ENCODE data around the gene FAM98C. TPM values are rescaled to one million over a fixed set of nuclear protein-coding genes. Genes with fewer than 3 reads are reported as not detected.
"Not testable (repeated sequence)": the region's sequence is repeated elsewhere in the genome, so short reads cannot be mapped to it uniquely, and the experiment has no call there.

FAM98C gene
- total and polyA plus RNA-seq, 2 experiments from 2014 or later = 13.8 to 27.3 TPM

DNA sequence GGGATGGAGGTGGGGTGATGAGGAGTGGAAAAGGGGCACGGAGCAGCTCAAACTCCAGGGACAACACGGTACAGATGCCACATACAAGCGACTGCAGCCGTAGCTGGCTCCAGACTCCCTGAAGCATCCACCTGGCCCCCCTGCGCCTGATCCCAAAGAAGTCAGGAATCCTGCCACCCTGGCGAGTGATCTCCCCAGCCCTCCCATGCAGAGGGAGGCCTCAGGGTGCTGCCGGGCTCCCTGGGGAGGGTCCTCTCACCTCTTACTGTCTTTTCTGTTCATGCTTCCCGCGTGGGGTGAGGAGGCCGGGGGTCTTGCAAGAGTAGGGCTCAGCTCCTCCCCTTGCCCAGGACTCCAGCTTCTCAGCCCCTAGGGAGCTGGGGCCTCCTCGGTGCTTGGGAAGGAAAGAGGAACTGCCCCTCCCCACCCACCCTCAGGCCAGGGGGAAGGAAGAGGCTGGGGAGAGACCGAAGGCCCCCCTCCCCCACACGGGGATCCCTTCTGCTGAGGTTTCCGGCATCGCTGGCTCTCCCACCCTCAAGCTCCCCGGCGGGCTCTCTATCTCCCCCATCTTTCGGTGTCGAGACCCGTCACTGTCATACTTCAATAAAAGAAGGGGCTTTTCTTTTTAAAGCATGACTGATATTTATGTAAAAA, 23.0 kb downstream of the FAM98C start, which contains the start of gene RASGRP4:
Gene RASGRP4 (minus strand): TSS at position 410 of the 657 bp plus-strand sequence. CDS start 128 bp downstream, at position 282.
- H3K27ac ChIP-seq = no peak within 1 kb of the TSS
- DNase-seq = no peak
- in situ Hi-C loops (cut with MboI) = no loop called here
- H3K4me2 ChIP-seq (ENCODE audit: unreplicated experiment) = no peak within 1 kb of the TSS
- no peak within 1 kb of the TSS for H2AFZ ChIP-seq
- H3K27me3 ChIP-seq (replicated peaks; ENCODE audit: insufficient read depth) = peaks cover 35% of the 10 kb centered on the region
- no peaks in the 10 kb centered on the region for H3K9me3 ChIP-seq (ENCODE audit: low read depth)
- no peaks in the 10 kb centered on the region for H3F3A ChIP-seq (ENCODE audit: insufficient read depth)
- no peaks in the 10 kb centered on the region for H4K20me1 ChIP-seq (ENCODE audit: insufficient read depth)
- no peak within 1 kb of the TSS for H3K4me3 ChIP-seq
- H3K9me2 ChIP-seq (ENCODE audit: insufficient read depth) = no peaks in the 10 kb centered on the region
- no peaks in the 10 kb centered on the region for H3K36me3 ChIP-seq (ENCODE audit: low read depth)
- WGBS, 2 experiments (ENCODE audit: low coverage in 1 of 2, low lambda C conversion rate in 2 of 2, missing lambda C conversion rate in 2 of 2) = 15 to 19% methylated on average over 18 to 20 of the region's 20 CpGs
- no peaks in the 10 kb centered on the region for H3K79me2 ChIP-seq (ENCODE audit: insufficient read depth)
- no peak for TF ChIP-seq EZH2 (IDR thresholded peaks at IDR 0.05; ENCODE audit: insufficient read depth, poor library complexity, severe bottlenecking)
- TF ChIP-seq EZH2phosphoT487 (IDR thresholded peaks at IDR 0.05; ENCODE audit: insufficient read depth, low read depth) = no peak
- H3K9ac ChIP-seq = no peak within 1 kb of the TSS
- no peaks in the 10 kb centered on the region for H3K4me1 ChIP-seq (ENCODE audit: insufficient read depth)

GRCh38 chr19:38427035-38427677, 24.3 kb downstream of the FAM98C start:
- DNase-seq = not testable (repeated sequence)
- 39 to 59% methylated on average over 12 to 17 of the region's 17 CpGs for WGBS, 2 experiments (ENCODE audit: low coverage in 1 of 2, low lambda C conversion rate in 2 of 2, missing lambda C conversion rate in 2 of 2)

DNA sequence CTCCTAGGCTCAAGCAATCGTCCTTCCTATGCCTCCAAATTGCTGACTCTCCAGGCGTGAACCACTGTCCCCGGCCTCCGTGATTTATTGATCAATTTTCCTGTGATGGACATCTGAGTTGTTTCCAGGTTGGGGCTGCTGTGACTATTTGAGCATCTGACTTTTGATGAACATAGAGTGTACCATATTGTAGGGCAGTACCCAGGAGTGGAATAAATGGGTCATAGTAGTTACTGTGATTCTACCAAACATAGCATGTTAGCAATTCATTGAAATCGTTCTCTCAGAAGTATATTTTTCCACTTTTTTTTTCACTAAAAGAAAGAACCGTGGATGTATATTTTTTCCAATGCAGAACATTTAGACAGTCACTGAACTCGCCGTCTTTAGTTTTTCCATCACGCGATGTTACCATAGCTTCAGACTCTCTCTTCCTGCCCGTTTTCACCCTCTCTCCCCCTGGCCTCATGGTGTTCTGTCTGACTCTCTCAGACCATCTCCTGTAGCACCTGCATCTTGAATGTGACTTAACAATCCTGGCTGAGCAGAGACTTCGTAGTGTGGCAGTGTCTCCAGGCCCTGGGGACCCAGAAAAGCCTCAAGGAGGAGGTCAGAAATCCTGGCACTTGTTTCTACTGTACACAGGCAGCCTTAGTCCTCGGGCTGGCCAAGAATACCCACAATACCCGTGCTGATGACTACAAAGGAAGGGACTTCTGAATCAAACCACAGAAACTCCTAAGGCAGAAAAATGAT, 26.3 kb downstream of the FAM98C start:
- Histone ChIP-seq H3K9ac (no peak overlapping the region), H3K9me2 (ENCODE audit: insufficient read depth) (no peaks in the 10 kb centered on the region), H3K4me3 (no peak overlapping the region), H4K20me1 (ENCODE audit: insufficient read depth) (no peaks in the 10 kb centered on the region), H2AFZ (no peak overlapping the region), H3K36me3 (ENCODE audit: low read depth) (no peaks in the 10 kb centered on the region), H3K4me1 (ENCODE audit: insufficient read depth) (no peaks in the 10 kb centered on the region), H3K4me2 (ENCODE audit: unreplicated experiment) (no peak overlapping the region), H3K79me2 (ENCODE audit: insufficient read depth) (no peaks in the 10 kb centered on the region), H3F3A (ENCODE audit: insufficient read depth) (no peaks in the 10 kb centered on the region), H3K9me3 (ENCODE audit: low read depth) (no peaks in the 10 kb centered on the region), H3K27me3 (replicated peaks; ENCODE audit: insufficient read depth) (peaks cover 47% of the 10 kb centered on the region), H3K27ac (no peak overlapping the region)
- no peak for TF ChIP-seq EZH2phosphoT487 (IDR thresholded peaks at IDR 0.05; ENCODE audit: insufficient read depth, low read depth)
- TF ChIP-seq EZH2 (IDR thresholded peaks at IDR 0.05; ENCODE audit: insufficient read depth, poor library complexity, severe bottlenecking) = no peak
- 40 to 49% methylated on average over 14 of the region's 14 CpGs for WGBS, 2 experiments (ENCODE audit: low coverage in 1 of 2, low lambda C conversion rate in 2 of 2, missing lambda C conversion rate in 2 of 2)
- in situ Hi-C loops (cut with MboI) = no loop called here
- no peak for DNase-seq

More at GRCh38 chr19:38427035-38427677, 24.3 kb downstream of the FAM98C start:
- H3K79me2 ChIP-seq (ENCODE audit: insufficient read depth); H3K9me3 ChIP-seq (ENCODE audit: low read depth); H3K27ac ChIP-seq; H3K9ac ChIP-seq; H4K20me1 ChIP-seq (ENCODE audit: insufficient read depth); H3K9me2 ChIP-seq (ENCODE audit: insufficient read depth); in situ Hi-C loops (cut with MboI); H3F3A ChIP-seq (ENCODE audit: insufficient read depth); H3K4me1 ChIP-seq (ENCODE audit: insufficient read depth); H3K36me3 ChIP-seq (ENCODE audit: low read depth); H3K4me3 ChIP-seq; H3K4me2 ChIP-seq (ENCODE audit: unreplicated experiment); H2AFZ ChIP-seq: not testable (repeated sequence)
- H3K27me3 ChIP-seq (replicated peaks; ENCODE audit: insufficient read depth) = peaks cover 41% of the 10 kb centered on the region

- TF ChIP-seq EZH2phosphoT487 (IDR thresholded peaks at IDR 0.05; ENCODE audit: insufficient read depth, low read depth) (no peak), EZH2 (IDR thresholded peaks at IDR 0.05; ENCODE audit: insufficient read depth, poor library complexity, severe bottlenecking) (no peak)
- in situ Hi-C loops (cut with MboI) = no loop called here
- WGBS, 2 experiments (ENCODE audit: low coverage in 1 of 2, low lambda C conversion rate in 2 of 2, missing lambda C conversion rate in 2 of 2) = 76 to 88% methylated on average over 2 of the region's 2 CpGs
- Histone ChIP-seq H3K4me3 (no peak overlapping the region), H3K9me3 (ENCODE audit: low read depth) (no peaks in the 10 kb centered on the region), H2AFZ (no peak overlapping the region), H3F3A (ENCODE audit: insufficient read depth) (no peaks in the 10 kb centered on the region), H3K79me2 (ENCODE audit: insufficient read depth) (no peaks in the 10 kb centered on the region), H3K4me2 (ENCODE audit: unreplicated experiment) (no peak overlapping the region), H3K27me3 (replicated peaks; ENCODE audit: insufficient read depth) (peaks cover 47% of the 10 kb centered on the region), H3K4me1 (ENCODE audit: insufficient read depth) (no peaks in the 10 kb centered on the region), H4K20me1 (ENCODE audit: insufficient read depth) (no peaks in the 10 kb centered on the region), H3K9ac (no peak overlapping the region), H3K9me2 (ENCODE audit: insufficient read depth) (no peaks in the 10 kb centered on the region), H3K36me3 (ENCODE audit: low read depth) (no peaks in the 10 kb centered on the region), H3K27ac (no peak overlapping the region)
- DNase-seq = no peak
Observed at GRCh38 chr19:38429811-38430156, 26.9 kb downstream of the FAM98C start.

Measured in GM23248 (cell line).